Stimulated activated naive CD4-positive, alpha-beta T cell (primary cell): ENCODE measurements around the gene PLEKHN1.

Experiments
- DNase-seq, 6 experiments: peaks; one replicate each; lab custom pipeline; 2025; lab: John Stamatoyannopoulos, UW

The PLEKHN1 gene

DNA sequence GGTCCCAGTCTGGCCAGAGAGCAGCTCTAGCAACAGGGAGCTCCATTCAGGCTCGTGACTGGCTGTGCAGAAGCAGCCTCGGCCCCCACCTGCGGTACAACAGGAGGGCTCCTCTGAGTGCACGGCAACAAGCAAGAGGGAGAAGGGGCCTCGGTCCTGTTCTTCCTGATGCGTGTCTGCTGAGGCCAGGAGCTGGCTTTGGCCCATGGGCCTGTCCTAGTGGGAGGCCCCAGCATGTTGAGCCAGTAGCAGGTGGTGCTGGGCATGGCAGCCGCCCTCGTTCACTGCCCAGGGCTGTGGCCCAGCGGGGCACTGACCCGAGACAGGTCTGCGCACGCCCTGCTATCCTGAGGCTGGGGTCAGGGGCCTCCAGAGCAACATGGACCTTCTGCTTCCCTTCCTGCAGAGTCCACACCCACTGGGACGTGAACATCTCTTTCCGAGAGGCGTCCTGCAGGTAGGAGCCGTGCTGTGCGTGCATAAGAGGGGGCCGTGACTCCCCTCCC is 35.6 kb upstream of the PLEKHN1 start:
- no peak for DNase-seq

- no peak for DNase-seq
These were observed 34.7 kb upstream of the PLEKHN1 start for GRCh38 chr1:931380-932172.

DNA sequence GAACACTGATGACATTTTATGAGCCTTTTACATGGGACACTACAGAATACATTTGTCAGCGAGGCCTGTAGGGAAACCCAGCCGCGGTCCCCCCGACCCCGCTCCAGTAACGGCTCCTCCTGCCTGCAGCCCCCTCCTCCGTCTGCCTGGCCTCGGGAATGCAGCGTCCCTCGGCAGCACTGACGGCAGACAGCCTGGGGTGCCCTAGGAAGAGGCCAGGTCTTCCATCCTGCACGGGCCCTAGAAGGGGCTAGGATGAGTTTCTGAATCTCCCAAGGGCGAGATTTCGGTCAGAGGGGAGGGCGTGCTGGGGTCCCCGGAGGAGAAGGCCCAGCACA is 34.1 kb upstream of the PLEKHN1 start:
- DNase-seq: no peak

GRCh38 chr1:932776-933602 is 33.3 kb upstream of the PLEKHN1 start:
- no peak for DNase-seq

GRCh38 chr1:933603-933940 is 32.7 kb upstream of the PLEKHN1 start:
- DNase-seq: no peak

DNA sequence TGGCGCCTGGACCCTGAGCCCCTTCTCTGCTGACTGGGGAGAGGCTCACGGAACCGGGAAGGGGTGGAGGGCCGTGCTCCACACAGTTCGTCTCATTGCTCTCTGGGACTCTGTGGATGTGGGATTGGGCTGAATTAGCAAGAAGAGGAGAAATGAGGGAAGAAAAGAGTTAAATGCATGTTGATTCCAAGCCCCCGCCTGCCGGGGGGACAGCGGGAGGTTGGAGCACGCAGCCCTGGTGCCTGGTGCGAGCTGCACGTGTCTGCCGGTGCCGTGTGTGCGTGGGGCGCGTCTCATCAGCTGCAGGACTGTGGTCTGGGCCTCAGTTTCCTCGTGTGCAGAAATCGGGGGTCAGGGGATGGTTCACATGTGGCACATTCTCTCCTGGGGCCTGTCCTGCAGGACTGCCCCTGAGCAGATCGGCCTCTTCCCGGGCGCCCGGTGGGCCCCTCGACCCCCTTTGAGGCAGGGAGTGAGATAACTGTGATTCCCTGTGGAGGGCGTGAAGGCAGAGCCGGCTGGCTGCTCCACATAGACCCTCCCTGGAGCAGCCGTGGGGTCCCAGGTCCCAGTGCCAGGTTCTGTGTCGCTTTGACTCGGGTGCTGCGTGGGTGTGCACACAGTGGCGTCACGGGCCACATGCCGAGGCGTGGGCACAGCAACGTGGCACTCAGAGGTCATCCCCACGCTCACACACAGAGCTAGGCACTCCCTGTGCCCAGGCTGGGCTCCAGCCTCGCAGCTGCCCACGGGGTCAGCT is 31.1 kb upstream of the PLEKHN1 start:
- no peak for DNase-seq

DNA sequence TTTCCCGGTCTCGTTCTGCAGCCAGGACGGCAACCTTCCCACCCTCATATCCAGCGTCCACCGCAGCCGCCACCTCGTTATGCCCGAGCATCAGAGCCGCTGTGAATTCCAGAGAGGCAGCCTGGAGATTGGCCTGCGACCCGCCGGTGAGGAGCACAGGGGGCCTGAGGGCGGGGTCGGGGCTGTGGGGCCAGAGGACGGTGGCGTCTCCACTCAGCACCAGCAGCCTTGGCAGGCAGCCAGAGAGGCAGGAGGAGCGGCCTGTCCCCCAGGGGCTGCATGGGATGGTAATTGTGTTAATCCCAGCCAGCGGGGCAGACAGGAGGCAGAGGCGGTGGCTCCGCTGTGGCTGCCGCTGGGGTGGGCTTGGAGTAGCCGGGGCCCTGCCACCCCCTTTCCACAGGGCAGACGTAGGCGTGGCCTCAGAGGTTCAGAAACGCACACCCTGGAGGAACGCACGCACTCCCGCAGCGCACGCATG is 30.5 kb upstream of the PLEKHN1 start:
- DNase-seq: no peak

DNA sequence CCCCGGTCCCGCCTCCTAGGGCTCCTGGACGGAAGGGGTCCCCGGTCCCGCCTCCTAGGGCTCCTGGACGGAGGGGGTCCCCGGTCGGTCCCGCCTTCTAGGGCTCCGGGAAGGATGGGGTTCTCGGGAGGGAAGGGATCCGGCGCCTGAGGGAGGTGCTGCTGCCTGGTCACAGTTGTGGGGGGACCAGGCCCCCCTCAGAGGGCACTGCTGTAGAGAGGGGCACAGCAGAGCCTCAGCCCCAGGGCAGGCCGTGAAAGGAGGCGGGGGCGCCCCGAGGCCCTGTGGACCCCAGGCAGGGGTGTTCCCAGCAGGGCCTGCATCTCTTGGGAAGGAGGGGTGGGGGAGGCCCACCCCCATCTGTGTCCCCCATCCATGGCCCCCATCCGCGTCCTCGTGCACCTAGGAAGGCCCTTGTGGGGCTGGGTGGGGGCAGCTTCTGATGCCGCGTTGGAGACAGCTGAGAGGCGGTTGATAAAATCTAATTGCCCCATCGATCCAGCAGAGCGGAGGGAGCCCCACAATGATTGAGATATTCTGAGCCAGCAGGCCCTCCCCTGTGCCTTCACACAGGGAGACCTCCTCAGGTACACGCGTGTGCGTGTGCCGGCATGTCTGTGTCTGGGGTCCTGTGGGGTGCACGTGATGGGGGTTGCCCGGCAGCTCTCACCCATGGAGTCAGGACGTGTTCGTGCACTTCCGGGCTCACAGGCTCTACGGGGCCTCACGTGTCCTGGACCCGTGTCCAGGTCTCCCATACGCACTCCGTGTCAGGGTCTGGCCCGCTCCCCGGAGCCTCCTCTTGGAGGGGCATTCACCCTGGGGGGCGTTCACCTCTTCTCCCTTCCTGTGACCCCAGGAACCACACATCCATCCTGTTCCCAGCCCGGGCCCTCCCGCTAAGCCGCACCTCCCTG is 29.7 kb upstream of the PLEKHN1 start:
- no peak for DNase-seq

DNA sequence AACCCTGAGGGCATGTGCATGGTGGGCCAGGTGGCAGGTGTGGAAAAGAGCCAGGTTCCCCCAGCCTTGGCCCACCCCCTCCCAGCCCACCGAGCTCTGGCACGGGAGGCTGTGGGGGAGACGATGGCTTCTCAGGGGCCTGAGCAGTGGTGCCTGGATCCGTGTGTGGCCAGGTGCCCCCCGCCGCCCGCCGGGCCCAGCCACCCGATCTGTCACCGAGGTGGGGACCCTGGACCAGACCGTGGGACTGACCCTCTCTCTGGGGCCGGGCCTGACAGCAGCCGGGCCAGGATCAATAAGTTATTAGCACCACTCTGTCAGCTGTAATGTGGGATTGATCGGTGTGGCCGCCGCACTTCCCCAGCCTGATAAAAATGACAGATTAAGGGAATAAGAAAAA is 28.8 kb upstream of the PLEKHN1 start:
- DNase-seq: no peak

- no peak for DNase-seq
These were observed 28.1 kb upstream of the PLEKHN1 start for GRCh38 chr1:938088-938683.

- DNase-seq: no peak
These were observed 27.4 kb upstream of the PLEKHN1 start for GRCh38 chr1:938711-939489.

DNA sequence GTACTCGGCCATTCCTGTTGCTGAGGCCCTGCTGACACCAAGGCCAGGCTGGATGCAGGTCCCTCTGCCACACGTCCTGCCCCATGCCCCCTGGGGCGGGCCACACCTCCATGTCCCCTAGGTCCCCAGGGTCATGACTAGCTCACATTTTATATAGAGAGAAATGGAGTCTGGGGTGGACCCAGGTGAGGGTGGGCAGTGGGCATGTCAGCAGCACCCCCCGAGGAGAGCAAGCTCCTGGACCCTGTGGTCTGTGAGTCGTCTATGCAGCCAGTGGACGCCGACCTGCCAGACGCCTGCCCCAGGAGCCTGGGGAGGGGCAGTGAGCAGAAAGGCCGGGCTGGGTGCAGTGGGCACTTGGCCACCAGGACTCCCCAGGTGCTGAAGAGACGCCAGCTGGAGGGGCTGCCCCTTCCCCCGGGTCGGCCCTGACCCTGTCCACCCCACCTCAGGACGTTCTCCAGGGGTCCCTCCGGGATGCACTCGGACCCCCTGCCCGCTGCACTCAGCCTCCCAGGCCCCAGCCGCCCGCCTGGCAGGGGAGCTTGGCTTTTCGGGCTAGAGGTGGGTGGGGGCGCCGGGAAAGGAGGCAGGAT is 26.7 kb upstream of the PLEKHN1 start:
- no peak for DNase-seq

GRCh38 chr1:940107-941014 is 25.9 kb upstream of the PLEKHN1 start:
- peak in 2 of 6 experiments; percentile 26 to 49 for DNase-seq

- peak in 2 of 6 experiments; percentile 20 to 27 for DNase-seq
These were observed 25.2 kb upstream of the PLEKHN1 start for GRCh38 chr1:941015-941587.

DNA sequence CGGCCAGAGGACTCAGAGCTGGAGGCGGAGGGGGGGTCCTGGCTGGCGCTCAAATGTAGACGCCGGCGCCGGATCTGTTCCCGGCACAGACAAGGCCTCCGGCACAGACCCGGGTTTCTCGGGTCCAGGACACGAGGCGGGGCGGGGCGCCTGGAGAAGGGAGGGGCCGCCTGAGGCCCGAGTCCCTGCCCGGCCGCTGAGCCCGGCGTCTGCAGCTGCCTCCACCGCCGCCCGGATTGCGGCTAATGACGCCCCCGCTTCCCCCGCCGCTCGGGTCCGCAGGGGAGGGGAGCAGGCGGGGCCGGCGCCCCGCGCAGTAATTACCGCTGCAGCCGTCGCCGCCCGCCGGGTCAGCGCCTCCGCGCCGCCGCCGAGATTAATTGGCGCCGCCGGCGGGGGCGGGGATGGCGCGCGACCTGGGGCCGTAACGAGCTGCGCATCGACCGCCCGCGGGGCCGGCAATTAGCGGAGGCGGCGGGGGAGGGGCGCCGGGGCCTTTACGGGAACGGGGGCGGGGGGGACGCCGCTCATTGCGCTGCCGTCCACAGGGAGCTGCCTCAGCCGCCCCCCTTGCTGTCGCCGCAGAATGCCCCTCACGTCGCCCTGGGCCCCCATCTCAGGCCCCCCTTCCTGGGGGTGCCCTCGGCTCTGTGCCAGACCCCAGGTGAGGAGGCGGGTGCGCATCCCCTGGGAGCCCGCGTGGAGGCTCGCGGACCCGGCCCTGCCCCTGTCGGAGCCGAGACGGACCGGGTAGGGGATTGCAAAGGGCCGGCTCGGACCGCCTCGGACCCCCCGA is 24.5 kb upstream of the PLEKHN1 start:
- no peak for DNase-seq

DNA sequence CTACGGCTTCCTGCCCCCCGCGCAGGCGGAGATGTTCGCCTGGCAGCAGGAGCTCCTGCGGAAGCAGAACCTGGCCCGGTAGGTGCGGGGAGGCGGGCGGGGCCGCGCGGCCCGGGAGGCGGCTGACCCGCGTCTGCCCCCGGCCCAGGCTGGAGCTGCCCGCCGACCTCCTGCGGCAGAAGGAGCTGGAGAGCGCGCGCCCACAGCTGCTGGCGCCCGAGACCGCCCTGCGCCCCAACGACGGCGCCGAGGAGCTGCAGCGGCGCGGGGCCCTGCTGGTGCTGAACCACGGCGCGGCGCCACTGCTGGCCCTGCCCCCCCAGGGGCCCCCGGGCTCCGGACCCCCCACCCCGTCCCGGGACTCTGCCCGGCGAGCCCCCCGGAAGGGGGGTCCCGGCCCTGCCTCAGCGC is 23.9 kb upstream of the PLEKHN1 start:
- DNase-seq: no peak

DNA sequence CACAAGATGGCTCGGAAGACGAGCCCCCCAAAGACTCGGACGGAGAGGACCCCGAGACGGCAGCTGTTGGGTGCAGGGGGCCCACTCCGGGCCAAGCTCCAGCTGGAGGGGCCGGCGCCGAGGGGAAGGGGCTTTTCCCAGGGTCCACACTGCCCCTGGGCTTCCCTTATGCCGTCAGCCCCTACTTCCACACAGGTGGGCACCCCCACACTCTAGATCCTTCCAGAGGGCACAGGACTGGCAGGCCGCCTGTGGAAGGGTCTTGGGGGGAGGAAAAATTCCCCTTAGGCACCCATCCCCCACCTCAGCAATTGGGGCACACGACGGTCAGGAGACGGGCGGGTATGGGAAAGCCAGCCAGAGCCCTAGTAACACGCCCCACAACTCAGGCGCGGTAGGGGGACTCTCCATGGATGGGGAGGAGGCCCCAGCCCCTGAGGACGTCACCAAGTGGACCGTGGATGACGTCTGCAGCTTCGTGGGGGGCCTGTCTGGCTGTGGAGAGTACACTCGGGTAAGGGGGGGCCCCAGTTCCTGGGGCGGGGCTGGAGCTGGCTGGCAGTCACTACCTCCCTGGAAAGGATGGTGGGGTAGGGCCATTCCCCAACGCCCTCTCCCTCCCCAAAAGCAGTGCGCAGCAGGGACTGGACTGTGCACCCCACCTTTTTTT is 23.3 kb upstream of the PLEKHN1 start:
- DNase-seq: no peak
